Sigmoid colon (tissue), 4 donors: Measurements from ENCODE around the gene SPDYE16.
"Not testable (repeated sequence)": the region's sequence is repeated elsewhere in the genome, so short reads cannot be mapped to it uniquely, and the experiment has no call there.

ENCODE experiments used
- CTCF ChIP-seq, 4 experiments: fragments of 450-650 bp in 3 of 4; fragments of 200-600 bp in 1 of 4; IDR thresholded peaks; one replicate each; pipeline ENCODE4 v1.5.1; 2016 to 2019; ENCODE audit warnings: antibody characterized with exemption in 4 of 4, mild to moderate bottlenecking in 3 of 4, moderate library complexity in 2 of 4
- EP300 ChIP-seq, 4 donors: sonication (generic); formaldehyde crosslinking; IDR thresholded peaks; one replicate each; pipeline ENCODE4 v1.6.1; 2017; ENCODE audit warnings: antibody characterized with exemption in 4 of 4
- POLR2A ChIP-seq, 2 donors: fragments of 450-650 bp; IDR thresholded peaks; one replicate each; pipeline ENCODE4 v1.6.1; 2016; ENCODE audit warnings: antibody characterized with exemption in 2 of 2, mild to moderate bottlenecking in 2 of 2, moderate library complexity in 2 of 2
- POLR2AphosphoS5 ChIP-seq, 4 donors: sonication (generic); formaldehyde crosslinking; IDR thresholded peaks; one replicate each; pipeline ENCODE4 v1.6.1; 2017; ENCODE audit warnings: antibody characterized with exemption in 4 of 4

DNA sequence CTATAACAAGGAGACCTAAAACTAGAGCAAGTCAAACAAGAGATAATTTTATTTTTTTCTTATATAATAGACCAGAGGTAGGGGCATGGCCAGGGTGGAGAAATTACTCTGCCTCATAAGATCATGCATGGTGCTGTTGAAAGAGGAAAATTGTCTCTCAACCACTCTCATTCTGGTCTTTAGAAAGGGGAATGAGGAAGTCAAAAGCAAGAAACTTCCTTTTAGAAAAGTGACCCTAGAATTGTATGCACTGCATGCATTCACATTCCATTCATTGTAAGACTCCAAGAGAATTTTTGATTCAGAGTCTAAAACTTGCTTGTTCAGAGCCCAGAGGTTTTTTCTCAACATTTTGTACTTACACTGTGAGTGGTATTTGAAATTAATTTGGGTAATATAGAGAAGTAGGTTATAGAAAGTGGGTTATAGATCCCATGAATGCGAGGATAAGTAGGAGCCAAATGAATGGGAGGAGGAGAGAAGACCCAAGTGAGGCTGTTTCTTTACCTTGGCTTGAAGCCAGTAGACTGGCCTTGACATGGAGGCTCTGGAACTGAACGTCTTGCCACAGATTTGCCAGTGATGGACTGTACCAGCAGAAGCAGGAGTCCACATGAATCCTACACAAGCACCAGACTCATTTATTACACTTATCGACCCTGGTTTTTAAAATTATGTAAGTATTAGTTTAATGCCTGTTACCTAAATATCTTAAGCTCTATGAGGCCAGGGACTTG lies 33.0 kb upstream of the SPDYE16 start:
- TF ChIP-seq POLR2AphosphoS5, CTCF, EP300, POLR2A (IDR thresholded peaks at IDR 0.05): not testable (repeated sequence)
